ENCODE data around the gene HNRNPA2B1. TPM values are rescaled to one million over a fixed set of nuclear protein-coding genes. Genes with fewer than 3 reads are reported as not detected.

The HNRNPA2B1 gene
- total and polyA plus RNA-seq, 2 of the 4 experiments (the other 2 are of a cell fraction) = 49.3 to 515 TPM

DNA sequence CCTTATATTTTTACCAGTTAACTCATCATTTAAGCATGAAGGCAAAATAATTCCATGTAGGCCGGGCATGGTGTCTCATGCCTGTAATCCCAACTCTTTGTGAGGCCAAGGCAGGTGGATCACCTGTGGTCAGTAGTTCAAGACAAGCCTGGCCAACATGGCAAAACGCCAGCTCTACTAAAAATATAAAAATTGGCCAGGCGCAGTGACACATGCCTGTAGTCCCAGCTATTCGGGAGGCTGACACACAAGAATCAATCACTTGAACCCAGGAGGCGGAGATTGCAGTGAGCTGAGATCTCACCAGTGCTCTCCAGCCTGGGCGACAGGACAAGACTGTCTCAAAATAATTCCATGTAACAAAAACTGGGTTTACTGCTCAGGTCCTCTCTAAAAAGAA lies 18.3 kb downstream of the HNRNPA2B1 start:
- CTCF ChIA-PET = interaction anchor here (0.8 kb wide), 1 partner anchor 10 kb away, joined by 3 read pairs; no protein-coding TSS in a partner anchor
- TF ChIP-seq POLR2A (IDR thresholded peaks at IDR 0.05; ENCODE audit: low read depth, low read length) (no peak; the same call in 1 of the 2 replicates), CEBPB (IDR thresholded peaks at IDR 0.05; ENCODE audit: low read depth, low read length) (no peak), RAD21 (IDR thresholded peaks at IDR 0.05; ENCODE audit: low read length) (no peak), SMC3 (IDR thresholded peaks at IDR 0.05; ENCODE audit: low read depth, low read length) (no peak), MAZ (IDR thresholded peaks at IDR 0.05; ENCODE audit: borderline replicate concordance, low read depth, low read length) (no peak), RFX5 (IDR thresholded peaks at IDR 0.05; ENCODE audit: low read depth, low read length) (no peak), NFE2L2 (IDR thresholded peaks at IDR 0.05; ENCODE audit: low read depth, low read length) (no peak), MXI1 (IDR thresholded peaks at IDR 0.05; ENCODE audit: borderline replicate concordance, low read depth, low read length) (no peak), RCOR1 (IDR thresholded peaks at IDR 0.05; ENCODE audit: insufficient replicate concordance, low read length) (no peak), FOS (IDR thresholded peaks at IDR 0.05; ENCODE audit: low read depth, low read length) (no peak), MAFK (IDR thresholded peaks at IDR 0.05; ENCODE audit: low read depth, low read length) (no peak), CHD1 (IDR thresholded peaks at IDR 0.05; ENCODE audit: low read depth, low read length) (no peak), BHLHE40 (IDR thresholded peaks at IDR 0.05; ENCODE audit: low read depth, low read length) (no peak)
- TF ChIP-seq, protein P1, sequence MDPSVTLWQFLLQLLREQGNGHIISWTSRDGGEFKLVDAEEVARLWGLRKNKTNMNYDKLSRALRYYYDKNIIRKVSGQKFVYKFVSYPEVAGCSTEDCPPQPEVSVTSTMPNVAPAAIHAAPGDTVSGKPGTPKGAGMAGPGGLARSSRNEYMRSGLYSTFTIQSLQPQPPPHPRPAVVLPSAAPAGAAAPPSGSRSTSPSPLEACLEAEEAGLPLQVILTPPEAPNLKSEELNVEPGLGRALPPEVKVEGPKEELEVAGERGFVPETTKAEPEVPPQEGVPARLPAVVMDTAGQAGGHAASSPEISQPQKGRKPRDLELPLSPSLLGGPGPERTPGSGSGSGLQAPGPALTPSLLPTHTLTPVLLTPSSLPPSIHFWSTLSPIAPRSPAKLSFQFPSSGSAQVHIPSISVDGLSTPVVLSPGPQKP (IDR thresholded peaks at IDR 0.05; ENCODE audit: borderline replicate concordance, low read depth, low read length) = no peak
- TF ChIP-seq, protein P2, sequence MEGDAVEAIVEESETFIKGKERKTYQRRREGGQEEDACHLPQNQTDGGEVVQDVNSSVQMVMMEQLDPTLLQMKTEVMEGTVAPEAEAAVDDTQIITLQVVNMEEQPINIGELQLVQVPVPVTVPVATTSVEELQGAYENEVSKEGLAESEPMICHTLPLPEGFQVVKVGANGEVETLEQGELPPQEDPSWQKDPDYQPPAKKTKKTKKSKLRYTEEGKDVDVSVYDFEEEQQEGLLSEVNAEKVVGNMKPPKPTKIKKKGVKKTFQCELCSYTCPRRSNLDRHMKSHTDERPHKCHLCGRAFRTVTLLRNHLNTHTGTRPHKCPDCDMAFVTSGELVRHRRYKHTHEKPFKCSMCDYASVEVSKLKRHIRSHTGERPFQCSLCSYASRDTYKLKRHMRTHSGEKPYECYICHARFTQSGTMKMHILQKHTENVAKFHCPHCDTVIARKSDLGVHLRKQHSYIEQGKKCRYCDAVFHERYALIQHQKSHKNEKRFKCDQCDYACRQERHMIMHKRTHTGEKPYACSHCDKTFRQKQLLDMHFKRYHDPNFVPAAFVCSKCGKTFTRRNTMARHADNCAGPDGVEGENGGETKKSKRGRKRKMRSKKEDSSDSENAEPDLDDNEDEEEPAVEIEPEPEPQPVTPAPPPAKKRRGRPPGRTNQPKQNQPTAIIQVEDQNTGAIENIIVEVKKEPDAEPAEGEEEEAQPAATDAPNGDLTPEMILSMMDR (conservative IDR thresholded peaks at IDR 0.05; ENCODE audit: low read depth, low read length) = no peak
- TF ChIP-seq, protein P3, sequence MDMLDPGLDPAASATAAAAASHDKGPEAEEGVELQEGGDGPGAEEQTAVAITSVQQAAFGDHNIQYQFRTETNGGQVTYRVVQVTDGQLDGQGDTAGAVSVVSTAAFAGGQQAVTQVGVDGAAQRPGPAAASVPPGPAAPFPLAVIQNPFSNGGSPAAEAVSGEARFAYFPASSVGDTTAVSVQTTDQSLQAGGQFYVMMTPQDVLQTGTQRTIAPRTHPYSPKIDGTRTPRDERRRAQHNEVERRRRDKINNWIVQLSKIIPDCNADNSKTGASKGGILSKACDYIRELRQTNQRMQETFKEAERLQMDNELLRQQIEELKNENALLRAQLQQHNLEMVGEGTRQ (IDR thresholded peaks at IDR 0.05; ENCODE audit: low read depth, low read length) = no peak

More for the DNA sequence above, 18.3 kb downstream of the HNRNPA2B1 start:
- Histone ChIP-seq H4K5ac (ENCODE audit: low read depth, low read length) (no peak overlapping the region), H3K36me3 (ENCODE audit: control insufficient read depth, insufficient read depth, low read length) (no peaks in the 10 kb centered on the region), H4K8ac (ENCODE audit: low read depth in 2 of 2, low read length in 2 of 2) (0 out of 4 replicates have a peak overlapping the region, but pooled peaks of 1 of the 2 experiments have one; percentile 35), H3K14ac (replicated peaks; ENCODE audit: low read depth, low read length) (no peak overlapping the region), H2BK120ac (ENCODE audit: low read depth, low read length) (no peak overlapping the region), H3K27ac (ENCODE audit: insufficient read depth, low read length) (no peak overlapping the region), H2AFZ (replicated peaks; ENCODE audit: low read length, poor library complexity) (no peak overlapping the region), H3K56ac (ENCODE audit: extremely low read depth, insufficient read depth, low read length) (no peak overlapping the region), H3K4me3 (ENCODE audit: insufficient read depth, low read depth, low read length) (no peak overlapping the region), H3K4ac (ENCODE audit: low read depth, low read length) (no peak overlapping the region), H2AK9ac (replicated peaks; ENCODE audit: low read depth, low read length, poor library complexity) (no peak overlapping the region), H4K91ac (ENCODE audit: insufficient read depth, low read depth, low read length) (no peak overlapping the region), H4K20me1 (ENCODE audit: insufficient read depth, low read length) (peaks cover 25% of the 10 kb centered on the region), H3K9me3 (ENCODE audit: control insufficient read depth, insufficient read depth, low read length) (no peaks in the 10 kb centered on the region), H3K4me2 (ENCODE audit: low read depth, low read length) (no peak overlapping the region), H3K79me1 (ENCODE audit: low read depth in 1 of 2, low read length in 2 of 2) (peaks cover 0 to 6% of the 10 kb centered on the region in 2 experiments; a peak in 1 of 4 replicates), H3K9ac (ENCODE audit: low read depth, low read length) (no peak overlapping the region), H3K9me1 (ENCODE audit: insufficient read depth, low read length) (no peaks in the 10 kb centered on the region; the same call in 1 of the 2 replicates), H2BK5ac (ENCODE audit: low read depth, low read length, poor library complexity, severe bottlenecking) (no peak overlapping the region), H2AK5ac (ENCODE audit: low read depth, low read length) (no peak overlapping the region), H3K4me1 (ENCODE audit: control insufficient read depth, insufficient read depth, low read length) (no peaks in the 10 kb centered on the region), H3K27me3 (ENCODE audit: control insufficient read depth, insufficient read depth, low read length) (no peaks in the 10 kb centered on the region), H3K23ac (ENCODE audit: low read depth, low read length) (no peak overlapping the region), H2BK20ac (ENCODE audit: low read depth, low read length) (no peak overlapping the region), H3K18ac (ENCODE audit: low read depth, low read length) (no peak overlapping the region), H2BK15ac (ENCODE audit: low read depth, low read length) (no peak overlapping the region)
- no TSS peak for BruUV-seq (replicated peaks)
- 58% methylated on average over 2 of the region's 6 CpGs; no CpG with 5 or more reads in 1 of the 2 experiments for WGBS, 2 experiments (ENCODE audit: extremely low coverage in 2 of 2, insufficient read length in 1 of 2)
- in situ Hi-C loops (cut with MboI; ENCODE audit: low sequenced_read_pairs) (no loop called here), dilution Hi-C loops (cut with HindIII; ENCODE audit: low sequenced_read_pairs, unreplicated experiment) (no loop called here), intact Hi-C loops (cut with micrococcal nuclease) (loop anchor here (5.0 kb wide), 1 partner anchor 90 kb away; no protein-coding TSS in a partner anchor)
- POLR2A ChIA-PET (ENCODE audit: unreplicated experiment) = no interaction called here
- no peak for DNase-seq
- ATAC-seq (ENCODE audit: low read depth) = no peak

Measured in IMR-90 (cell line).